ENCODE data around the gene TCF7L2.

DNA sequence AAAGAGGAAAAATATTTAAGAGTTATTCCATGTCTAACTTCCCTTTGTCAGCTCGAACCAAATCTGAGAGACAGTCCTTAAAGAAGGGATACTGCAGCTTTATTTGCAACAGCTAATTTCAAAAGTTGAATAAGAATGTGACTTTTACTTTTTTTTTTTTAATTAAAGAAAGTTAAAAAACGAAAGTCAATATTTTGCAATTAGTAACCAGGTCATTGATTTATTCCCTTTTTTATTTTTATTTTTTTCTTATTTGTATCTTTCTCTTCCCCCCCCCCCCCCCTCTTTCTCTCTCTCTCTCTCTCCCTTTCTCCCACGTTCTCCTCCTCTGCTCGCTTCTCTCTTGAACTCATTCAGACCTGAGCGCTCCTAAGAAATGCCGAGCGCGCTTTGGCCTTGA is 209.5 kb downstream of the TCF7L2 start:
- TF ChIP-seq, protein P1, sequence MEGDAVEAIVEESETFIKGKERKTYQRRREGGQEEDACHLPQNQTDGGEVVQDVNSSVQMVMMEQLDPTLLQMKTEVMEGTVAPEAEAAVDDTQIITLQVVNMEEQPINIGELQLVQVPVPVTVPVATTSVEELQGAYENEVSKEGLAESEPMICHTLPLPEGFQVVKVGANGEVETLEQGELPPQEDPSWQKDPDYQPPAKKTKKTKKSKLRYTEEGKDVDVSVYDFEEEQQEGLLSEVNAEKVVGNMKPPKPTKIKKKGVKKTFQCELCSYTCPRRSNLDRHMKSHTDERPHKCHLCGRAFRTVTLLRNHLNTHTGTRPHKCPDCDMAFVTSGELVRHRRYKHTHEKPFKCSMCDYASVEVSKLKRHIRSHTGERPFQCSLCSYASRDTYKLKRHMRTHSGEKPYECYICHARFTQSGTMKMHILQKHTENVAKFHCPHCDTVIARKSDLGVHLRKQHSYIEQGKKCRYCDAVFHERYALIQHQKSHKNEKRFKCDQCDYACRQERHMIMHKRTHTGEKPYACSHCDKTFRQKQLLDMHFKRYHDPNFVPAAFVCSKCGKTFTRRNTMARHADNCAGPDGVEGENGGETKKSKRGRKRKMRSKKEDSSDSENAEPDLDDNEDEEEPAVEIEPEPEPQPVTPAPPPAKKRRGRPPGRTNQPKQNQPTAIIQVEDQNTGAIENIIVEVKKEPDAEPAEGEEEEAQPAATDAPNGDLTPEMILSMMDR (IDR thresholded peaks at IDR 0.05): no peak
- TF ChIP-seq, protein P2, sequence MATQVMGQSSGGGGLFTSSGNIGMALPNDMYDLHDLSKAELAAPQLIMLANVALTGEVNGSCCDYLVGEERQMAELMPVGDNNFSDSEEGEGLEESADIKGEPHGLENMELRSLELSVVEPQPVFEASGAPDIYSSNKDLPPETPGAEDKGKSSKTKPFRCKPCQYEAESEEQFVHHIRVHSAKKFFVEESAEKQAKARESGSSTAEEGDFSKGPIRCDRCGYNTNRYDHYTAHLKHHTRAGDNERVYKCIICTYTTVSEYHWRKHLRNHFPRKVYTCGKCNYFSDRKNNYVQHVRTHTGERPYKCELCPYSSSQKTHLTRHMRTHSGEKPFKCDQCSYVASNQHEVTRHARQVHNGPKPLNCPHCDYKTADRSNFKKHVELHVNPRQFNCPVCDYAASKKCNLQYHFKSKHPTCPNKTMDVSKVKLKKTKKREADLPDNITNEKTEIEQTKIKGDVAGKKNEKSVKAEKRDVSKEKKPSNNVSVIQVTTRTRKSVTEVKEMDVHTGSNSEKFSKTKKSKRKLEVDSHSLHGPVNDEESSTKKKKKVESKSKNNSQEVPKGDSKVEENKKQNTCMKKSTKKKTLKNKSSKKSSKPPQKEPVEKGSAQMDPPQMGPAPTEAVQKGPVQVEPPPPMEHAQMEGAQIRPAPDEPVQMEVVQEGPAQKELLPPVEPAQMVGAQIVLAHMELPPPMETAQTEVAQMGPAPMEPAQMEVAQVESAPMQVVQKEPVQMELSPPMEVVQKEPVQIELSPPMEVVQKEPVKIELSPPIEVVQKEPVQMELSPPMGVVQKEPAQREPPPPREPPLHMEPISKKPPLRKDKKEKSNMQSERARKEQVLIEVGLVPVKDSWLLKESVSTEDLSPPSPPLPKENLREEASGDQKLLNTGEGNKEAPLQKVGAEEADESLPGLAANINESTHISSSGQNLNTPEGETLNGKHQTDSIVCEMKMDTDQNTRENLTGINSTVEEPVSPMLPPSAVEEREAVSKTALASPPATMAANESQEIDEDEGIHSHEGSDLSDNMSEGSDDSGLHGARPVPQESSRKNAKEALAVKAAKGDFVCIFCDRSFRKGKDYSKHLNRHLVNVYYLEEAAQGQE (IDR thresholded peaks at IDR 0.05; ENCODE audit: insufficient read depth in 1 of 2, low read depth in 2 of 2, low read length in 1 of 2): no peak
- no peak for TF ChIP-seq POLR2AphosphoS5 (IDR thresholded peaks at IDR 0.05; ENCODE audit: low read depth, low read length)
- TF ChIP-seq TCF7L2 (IDR thresholded peaks at IDR 0.05; ENCODE audit: low read depth, low read length): no peak
